Gastrocnemius medialis (tissue), 4 donors: Measurements from ENCODE around the gene TMEM116. TPM values are rescaled to one million over a fixed set of nuclear protein-coding genes. Genes with fewer than 3 reads are reported as not detected.
"Not testable (repeated sequence)": the region's sequence is repeated elsewhere in the genome, so short reads cannot be mapped to it uniquely, and the experiment has no call there.

Experiments
- ATAC-seq, 2 donors: fragments of 150-250 bp; one replicate each; pipeline ENCODE4 v1.9.1; 2016
- DNase-seq, 2 donors: peaks; one replicate each; pipeline ENCODE4 v3.0.0-alpha.2; 2019
- H3K27ac ChIP-seq, 4 donors: fragments of 200-600 bp; sonication (generic); 1 replicate in 1 of 4; 2 replicates in 3 of 4; pipeline ENCODE4 v1.5.1; 2016 to 2018; ENCODE audit warnings: mild to moderate bottlenecking in 2 of 4, moderate library complexity in 1 of 4
- H3K27me3 ChIP-seq, 3 donors: fragments of 200-600 bp; sonication (generic) in 2 of 3; 1 replicate in 1 of 3; 2 replicates in 2 of 3; pipeline versions ENCODE4 v1.5.1 to v1.6.0; 2016 to 2019; ENCODE audit warnings: mild to moderate bottlenecking in 1 of 3, moderate library complexity in 1 of 3
- H3K36me3 ChIP-seq, 2 donors: fragments of 200-600 bp; sonication (generic) in 1 of 2; one replicate each; pipeline ENCODE4 v1.5.1; 2017 to 2018
- H3K4me1 ChIP-seq, 2 donors: fragments of 200-600 bp; sonication (generic) in 1 of 2; one replicate each; pipeline ENCODE4 v1.5.1; 2016 to 2017; ENCODE audit warnings: mild to moderate bottlenecking in 2 of 2
- H3K4me3 ChIP-seq, 4 donors: fragments of 200-600 bp; sonication (generic) in 3 of 4; 1 replicate in 1 of 4; 2 replicates in 3 of 4; pipeline ENCODE4 v1.5.1; 2016 to 2019; ENCODE audit warnings: mild to moderate bottlenecking in 2 of 4
- H3K9me3 ChIP-seq, 3 donors: fragments of 200-600 bp; sonication (generic) in 2 of 3; 1 replicate in 1 of 3; 2 replicates in 2 of 3; pipeline ENCODE4 v1.5.1; 2016 to 2019
- CTCF ChIP-seq, 5 experiments: fragments of 450-650 bp in 3 of 5; fragments of 200-600 bp in 2 of 5; sonication (generic) in 2 of 5; IDR thresholded peaks in 4 of 5; conservative IDR thresholded peaks in 1 of 5; 1 replicate in 4 of 5; 2 replicates in 1 of 5; pipeline ENCODE4 v1.5.1; 2016 to 2019; ENCODE audit warnings: antibody characterized with exemption in 5 of 5, mild to moderate bottlenecking in 3 of 5, moderate library complexity in 3 of 5
- POLR2A ChIP-seq, 2 donors: fragments of 450-650 bp; IDR thresholded peaks; one replicate each; pipeline ENCODE4 v1.6.1; 2017; ENCODE audit warnings: antibody characterized with exemption in 2 of 2, mild to moderate bottlenecking in 2 of 2, moderate library complexity in 2 of 2
- in situ Hi-C, 4 donors: fragments of 200-750 bp; cut with MboI; loops; one replicate each; pipeline versions ENCODE4 v1.15.0 to v1.8.0; 2017; ENCODE audit warnings: low sequenced_read_pairs in 4 of 4
- intact Hi-C: fragments of 100-400 bp; cut with DNase I; formaldehyde crosslinking; loops from one replicate; pipeline ENCODE4 v1.15.1; 2023; ENCODE audit warnings: low total_unique reads
- total RNA-seq, 4 donors: library from RNA; depleted of rRNA; stranded (reverse); fragments of >200 nt; gene quantifications; one replicate each; pipeline versions ENCODE4 v1.1.0 to v1.2.3, GENCODE V29; 2016

The TMEM116 gene
- total RNA-seq, 4 donors from 2014 or later = 1.9 to 8.5 (median 4.3) TPM

- intact Hi-C loops = no loop called here
Observed at GRCh38 chr12:112005419-112006395, 7.3 kb downstream of the TMEM116 start.

GRCh38 chr12:112004041-112004440 is 8.9 kb downstream of the TMEM116 start:
- intact Hi-C loops (no loop called here), in situ Hi-C loops (no loop called here)

More at GRCh38 chr12:112005419-112006395, 7.3 kb downstream of the TMEM116 start:
- TF ChIP-seq CTCF (IDR thresholded peaks at IDR 0.05 in 4 of 5, conservative IDR thresholded peaks at IDR 0.05 in 1 of 5) = no peak
- TF ChIP-seq POLR2A (IDR thresholded peaks at IDR 0.05) = no peak
- peak overlapping the region in 2 of 4 donors; percentile 8 to 56 for H3K27ac ChIP-seq
- in situ Hi-C loops = no loop called here
- H3K9me3 ChIP-seq = no peaks in the 10 kb centered on the region
- H3K4me3 ChIP-seq = peak overlapping the region in 2 of 4 donors; percentile 11 to 17
- DNase-seq (no peak), ATAC-seq (peak in 1 of 2 donors; percentile 36)
- no peaks in the 10 kb centered on the region for H3K27me3 ChIP-seq
- no peaks in the 10 kb centered on the region for H3K36me3 ChIP-seq
- H3K4me1 ChIP-seq = peaks cover 0 to 3% of the 10 kb centered on the region in 2 donors

GRCh38 chr12:112001576-112001975 is 11.4 kb downstream of the TMEM116 start:
- Histone ChIP-seq H3K9me3 (no peaks in the 10 kb centered on the region), H3K36me3 (no peaks in the 10 kb centered on the region), H3K27me3 (no peaks in the 10 kb centered on the region), H3K4me3 (no peak overlapping the region), H3K27ac (no peak overlapping the region), H3K4me1 (no peaks in the 10 kb centered on the region)
- ATAC-seq (no peak), DNase-seq (no peak)
- intact Hi-C loops (no loop called here), in situ Hi-C loops (no loop called here)
- TF ChIP-seq CTCF (IDR thresholded peaks at IDR 0.05 in 4 of 5, conservative IDR thresholded peaks at IDR 0.05 in 1 of 5) (no peak), POLR2A (IDR thresholded peaks at IDR 0.05) (no peak)

More at GRCh38 chr12:112004041-112004440, 8.9 kb downstream of the TMEM116 start:
- Histone ChIP-seq H3K4me3 (no peak overlapping the region), H3K27me3 (no peaks in the 10 kb centered on the region), H3K9me3 (no peaks in the 10 kb centered on the region), H3K4me1 (peaks cover 0 to 3% of the 10 kb centered on the region in 2 donors), H3K36me3 (no peaks in the 10 kb centered on the region), H3K27ac (no peak overlapping the region)
- DNase-seq (no peak), ATAC-seq (no peak)
- TF ChIP-seq POLR2A (IDR thresholded peaks at IDR 0.05) (no peak), CTCF (IDR thresholded peaks at IDR 0.05 in 4 of 5, conservative IDR thresholded peaks at IDR 0.05 in 1 of 5) (no peak)

- intact Hi-C loops = no loop called here
Observed at GRCh38 chr12:112000820-112001219, 12.1 kb downstream of the TMEM116 start.

GRCh38 chr12:111999129-111999528 is 13.8 kb downstream of the TMEM116 start:
- H3K4me3 ChIP-seq, H3K27me3 ChIP-seq, DNase-seq, H3K4me1 ChIP-seq, ATAC-seq, H3K36me3 ChIP-seq, H3K27ac ChIP-seq, H3K9me3 ChIP-seq, intact Hi-C loops, in situ Hi-C loops: not testable (repeated sequence)

More at GRCh38 chr12:112000820-112001219, 12.1 kb downstream of the TMEM116 start:
- no peaks in the 10 kb centered on the region for H3K36me3 ChIP-seq
- no peaks in the 10 kb centered on the region for H3K4me1 ChIP-seq
- no peaks in the 10 kb centered on the region for H3K27me3 ChIP-seq
- TF ChIP-seq POLR2A (IDR thresholded peaks at IDR 0.05) (no peak), CTCF (IDR thresholded peaks at IDR 0.05 in 4 of 5, conservative IDR thresholded peaks at IDR 0.05 in 1 of 5) (no peak)
- no peaks in the 10 kb centered on the region for H3K9me3 ChIP-seq
- H3K27ac ChIP-seq = no peak overlapping the region
- ATAC-seq (no peak), DNase-seq (no peak)
- no peak overlapping the region for H3K4me3 ChIP-seq
- in situ Hi-C loops = no loop called here
